Caco-2 (cell line): Measurements from ENCODE around the gene NSG1. TPM values are rescaled to one million over a fixed set of nuclear protein-coding genes. Genes with fewer than 3 reads are reported as not detected.
A peak's percentile ranks its signal among the peaks of the same experiment; 100 is the strongest.

Experiments used
- BruUV-seq: library from RNA; stranded (reverse); fragments of 400-500 nt; replicated peaks from 2 replicates; lab custom pipeline; 2021; lab: Mats Ljungman, UMichigan
- CTCF ChIA-PET: fragments of 300-600 bp; sonication (Branson Sonifier 250); formaldehyde crosslinking; loops from one replicate; lab custom pipeline; 2022; ENCODE audit warnings: antibody characterized with exemption; lab: Charles Lee
- POLR2A ChIA-PET: fragments of 300-600 bp; sonication (Branson Sonifier 250); formaldehyde crosslinking; loops from one replicate; lab custom pipeline; 2022; ENCODE audit warnings: antibody characterized with exemption; lab: Charles Lee
- DNase-seq, 2 experiments: peaks; one replicate each; pipeline versions ENCODE4 v3.0.0 to v3.0.0-alpha.2; 2020 to 2022
- H3K27me3 ChIP-seq: replicated peaks from 2 replicates; pipeline ENCODE4 v1.6.0; 2011; ENCODE audit warnings: low read length; ENCODE audit not compliant: control insufficient read depth, insufficient read depth
- H3K36me3 ChIP-seq: 2 replicates; pipeline ENCODE4 v1.5.1; 2011; ENCODE audit warnings: low read length; ENCODE audit not compliant: control insufficient read depth, insufficient read depth
- H3K4me1 ChIP-seq: fragments of 250-450 bp; sonication (Bioruptor Pico); 2 replicates; pipeline ENCODE4 v1.5.1; 2020; ENCODE audit warnings: mild to moderate bottlenecking
- H3K4me3 ChIP-seq: 2 replicates; pipeline ENCODE4 v1.5.1; 2011; ENCODE audit warnings: low read depth, mild to moderate bottlenecking, control low read depth, low read length
- H3K9me3 ChIP-seq: fragments of 250-450 bp; sonication (Bioruptor Pico); 2 replicates; pipeline ENCODE4 v1.5.1; 2020; ENCODE audit warnings: mild to moderate bottlenecking, moderate library complexity
- H3K27ac Mint-ChIP-seq: one replicate; pipeline ENCODE4 v1.8.0; 2022; ENCODE audit warnings: mixed read lengths; ENCODE audit not compliant: unreplicated experiment
- H3K27me3 Mint-ChIP-seq: one replicate; pipeline ENCODE4 v1.8.0; 2022; ENCODE audit warnings: mixed read lengths; ENCODE audit not compliant: insufficient read depth, unreplicated experiment
- H3K36me3 Mint-ChIP-seq: one replicate; pipeline ENCODE4 v1.8.0; 2022; ENCODE audit warnings: mild to moderate bottlenecking, mixed read lengths; ENCODE audit not compliant: insufficient read depth, unreplicated experiment
- H3K4me1 Mint-ChIP-seq: one replicate; pipeline ENCODE4 v1.8.0; 2022; ENCODE audit warnings: low read depth, mixed read lengths; ENCODE audit not compliant: unreplicated experiment
- H3K4me3 Mint-ChIP-seq: one replicate; pipeline ENCODE4 v1.8.0; 2022; ENCODE audit warnings: mild to moderate bottlenecking, moderate library complexity, mixed read lengths; ENCODE audit not compliant: unreplicated experiment
- H3K9me3 Mint-ChIP-seq: one replicate; pipeline ENCODE4 v1.8.0; 2022; ENCODE audit warnings: mixed read lengths; ENCODE audit not compliant: unreplicated experiment
- CTCF ChIP-seq, 2 experiments: fragments of 200-600 bp in 1 of 2; IDR thresholded peaks; 1 replicate in 1 of 2; 2 replicates in 1 of 2; pipeline versions ENCODE4 v1.5.1 to v1.8.0; 2011 to 2022; ENCODE audit warnings: antibody characterized with exemption in 1 of 2, control low read depth in 1 of 2, inconsistent platforms in 1 of 2, low read depth in 1 of 2, low read length in 1 of 2, mild to moderate bottlenecking in 1 of 2, moderate library complexity in 1 of 2; ENCODE audit not compliant: insufficient read depth in 1 of 2, severe bottlenecking in 1 of 2, unreplicated experiment in 1 of 2
- intact Hi-C: fragments of 100-400 bp; cut with micrococcal nuclease; formaldehyde crosslinking; loops from one replicate; pipeline ENCODE4 v1.10.0; 2022; ENCODE audit not compliant: unreplicated experiment
- total RNA-seq: library from RNA; stranded (reverse); gene quantifications from 2 replicates; pipeline ENCODE4 v1.2.3, GENCODE V29; 2022

The NSG1 gene
- total RNA-seq, 1 experiment from 2014 or later = 7.2 TPM

- Mint-ChIP-seq H3K27ac (no peak overlapping the region), H3K4me1 (no peaks in the 10 kb centered on the region), H3K9me3 (no peaks in the 10 kb centered on the region), H3K4me3 (no peak overlapping the region), H3K27me3 (peaks cover 13% of the 10 kb centered on the region), H3K36me3 (no peaks in the 10 kb centered on the region)
- Histone ChIP-seq H3K4me1 (no peaks in the 10 kb centered on the region), H3K36me3 (no peaks in the 10 kb centered on the region), H3K4me3 (no peak overlapping the region), H3K9me3 (no peaks in the 10 kb centered on the region), H3K27me3 (no peaks in the 10 kb centered on the region)
- peak in 1 of 2 experiments; percentile 8 for TF ChIP-seq CTCF (IDR thresholded peaks at IDR 0.05; ENCODE audit: insufficient read depth in 1 of 2, low read depth in 1 of 2, low read length in 1 of 2, severe bottlenecking in 1 of 2, unreplicated experiment in 1 of 2)
- BruUV-seq = no TSS peak
- intact Hi-C loops = no loop called here
- POLR2A ChIA-PET = no interaction called here
- DNase-seq = peak in 1 of 2 experiments; percentile 22
- CTCF ChIA-PET = no interaction called here
Measured at GRCh38 chr4:4395849-4396627, 9.1 kb downstream of the NSG1 start.

DNA sequence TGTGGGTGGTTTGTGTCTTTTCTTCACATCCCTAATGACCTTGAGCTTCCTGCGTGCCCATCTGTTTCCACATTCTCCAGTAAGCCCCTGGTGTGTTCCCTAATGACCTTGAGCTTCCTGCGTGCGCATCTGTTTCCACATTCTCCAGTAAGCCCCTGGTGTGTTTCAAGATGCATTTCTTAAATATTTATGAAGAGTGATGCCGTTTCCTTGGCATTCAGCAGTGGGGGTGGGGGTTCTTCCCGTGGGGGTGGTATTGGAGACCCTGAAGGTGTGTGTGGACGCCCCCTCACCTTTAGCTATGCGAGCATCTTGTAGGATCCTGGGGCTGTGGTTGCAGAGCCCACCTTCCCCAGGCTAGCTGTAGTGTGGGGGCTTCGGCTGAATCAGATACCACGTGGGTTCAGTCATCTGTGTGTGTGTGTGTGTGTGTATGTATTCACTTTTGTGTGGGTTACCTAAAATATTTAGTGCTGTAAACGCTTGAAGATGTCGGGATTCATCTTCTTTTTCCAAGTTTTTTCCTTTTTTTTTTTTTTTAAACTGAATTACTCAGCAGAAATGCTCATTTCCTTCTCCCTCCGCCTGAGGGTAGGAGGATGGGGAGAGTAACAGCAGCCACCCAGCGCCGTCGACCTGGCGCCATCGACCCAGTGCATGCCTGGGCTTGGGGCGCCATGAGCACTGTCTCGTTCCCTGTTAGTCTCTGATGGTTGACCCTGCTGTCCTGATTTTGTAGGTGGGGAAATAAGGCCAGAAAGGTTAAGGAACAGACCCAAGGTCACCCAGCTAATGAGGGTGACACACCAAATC lies 9.9 kb downstream of the NSG1 start:
- Mint-ChIP-seq H3K36me3 (no peaks in the 10 kb centered on the region), H3K4me1 (no peaks in the 10 kb centered on the region), H3K27ac (no peak overlapping the region), H3K4me3 (no peak overlapping the region), H3K9me3 (no peaks in the 10 kb centered on the region), H3K27me3 (peaks cover 13% of the 10 kb centered on the region)
- POLR2A ChIA-PET = no interaction called here
- H3K4me1 ChIP-seq = no peaks in the 10 kb centered on the region
- TF ChIP-seq CTCF (IDR thresholded peaks at IDR 0.05; ENCODE audit: insufficient read depth in 1 of 2, low read depth in 1 of 2, low read length in 1 of 2, severe bottlenecking in 1 of 2, unreplicated experiment in 1 of 2) = no peak
- no peak for DNase-seq
- no peak overlapping the region for H3K4me3 ChIP-seq
- BruUV-seq = no TSS peak
- H3K36me3 ChIP-seq = no peaks in the 10 kb centered on the region
- H3K9me3 ChIP-seq = no peaks in the 10 kb centered on the region
- no peaks in the 10 kb centered on the region for H3K27me3 ChIP-seq
- CTCF ChIA-PET = interaction anchor here (0.6 kb wide), 1 partner anchor 91 kb away, joined by 3 read pairs; no protein-coding TSS in a partner anchor
- intact Hi-C loops = no loop called here

GRCh38 chr4:4397441-4397819 lies 10.5 kb downstream of the NSG1 start:
- POLR2A ChIA-PET = no interaction called here
- no peaks in the 10 kb centered on the region for H3K9me3 Mint-ChIP-seq
- intact Hi-C loops = no loop called here
- TF ChIP-seq CTCF (IDR thresholded peaks at IDR 0.05; ENCODE audit: insufficient read depth in 1 of 2, low read depth in 1 of 2, low read length in 1 of 2, severe bottlenecking in 1 of 2, unreplicated experiment in 1 of 2) = no peak
- no peak overlapping the region for H3K27ac Mint-ChIP-seq
- no peaks in the 10 kb centered on the region for H3K4me1 Mint-ChIP-seq
- peaks cover 13% of the 10 kb centered on the region for H3K27me3 Mint-ChIP-seq
- H3K4me1 ChIP-seq = no peaks in the 10 kb centered on the region
- no peaks in the 10 kb centered on the region for H3K27me3 ChIP-seq
- no peaks in the 10 kb centered on the region for H3K9me3 ChIP-seq
- CTCF ChIA-PET = interaction anchor here (0.6 kb wide), 1 partner anchor 90 kb away, joined by 3 read pairs; no protein-coding TSS in a partner anchor
- no peak overlapping the region for H3K4me3 ChIP-seq
- H3K36me3 ChIP-seq = no peaks in the 10 kb centered on the region
- H3K4me3 Mint-ChIP-seq = no peak overlapping the region
- H3K36me3 Mint-ChIP-seq = no peaks in the 10 kb centered on the region
- no TSS peak for BruUV-seq
- no peak for DNase-seq
